B cell (primary cell): ENCODE data around the gene JADE1. TPM values are rescaled to one million over a fixed set of nuclear protein-coding genes. Genes with fewer than 3 reads are reported as not detected.
A peak's percentile ranks its signal among the peaks of the same experiment; 100 is the strongest.

Experiments used
- ATAC-seq: fragments of 200-7000 bp; cut with Tn5 transposase; one replicate; pipeline ENCODE4 v1.10.0; 2021; ENCODE audit warnings: low read depth, mild to moderate bottlenecking, moderate number of reproducible peaks, moderate library complexity
- CTCF ChIA-PET: fragments of 350-600 bp; sonication (Branson Sonifier 250); formaldehyde crosslinking; loops from one replicate; lab custom pipeline; 2021; ENCODE audit warnings: antibody characterized with exemption, inconsistent platforms; lab: Charles Lee
- POLR2A ChIA-PET: fragments of 350-600 bp; sonication (Branson Sonifier 250); formaldehyde crosslinking; loops from one replicate; lab custom pipeline; 2021; ENCODE audit warnings: antibody characterized with exemption; lab: Charles Lee
- DNase-seq: peaks from one replicate; pipeline ENCODE4 v3.0.0; 2013
- H2AFZ ChIP-seq: 2 replicates; pipeline ENCODE4 v1.6.1; 2012; ENCODE audit warnings: mild to moderate bottlenecking, low read depth, low read length; ENCODE audit not compliant: insufficient read depth, poor library complexity, severe bottlenecking
- H3K27ac ChIP-seq, 2 donors: 1 replicate in 1 of 2; 2 replicates in 1 of 2; pipeline ENCODE4 v1.5.1; 2012 to 2013; ENCODE audit warnings: low read length in 2 of 2, mild to moderate bottlenecking in 2 of 2, moderate library complexity in 1 of 2
- H3K27me3 ChIP-seq, 4 experiments: fragments of 200-600 bp in 1 of 4; sonication (generic) in 1 of 4; replicated peaks in 1 of 4; 1 replicate in 2 of 4; 2 replicates in 2 of 4; pipeline versions ENCODE4 v1.6.1 to v1.7.0; 2013 to 2016; ENCODE audit warnings: low read length in 3 of 4, mild to moderate bottlenecking in 2 of 4, mixed read lengths in 1 of 4, moderate library complexity in 1 of 4; ENCODE audit not compliant: insufficient read depth in 4 of 4, control insufficient read depth in 3 of 4; ENCODE audit errors: control extremely low read depth in 1 of 4
- H3K36me3 ChIP-seq, 2 experiments: replicated peaks in 1 of 2; 1 replicate in 1 of 2; 2 replicates in 1 of 2; pipeline versions ENCODE4 v1.6.1 to v1.7.1; 2013; ENCODE audit warnings: low read length in 1 of 2; ENCODE audit not compliant: insufficient read depth in 2 of 2, control insufficient read depth in 1 of 2; ENCODE audit errors: control extremely low read depth in 1 of 2, extremely low read depth in 1 of 2
- H3K4me1 ChIP-seq, 2 donors: fragments of 200-600 bp in 1 of 2; sonication (generic) in 1 of 2; 1 replicate in 1 of 2; 2 replicates in 1 of 2; pipeline versions ENCODE4 v1.5.1 to v1.6.1; 2013 to 2017; ENCODE audit warnings: low read length in 2 of 2; ENCODE audit not compliant: control insufficient read depth in 2 of 2, insufficient read depth in 2 of 2
- H3K4me2 ChIP-seq: replicated peaks from 2 replicates; pipeline ENCODE3; 2012; ENCODE audit warnings: mild to moderate bottlenecking, low read depth, low read length; ENCODE audit not compliant: poor library complexity, severe bottlenecking
- H3K4me3 ChIP-seq, 5 experiments: fragments of 200-600 bp in 1 of 5; sonication (generic) in 1 of 5; 1 replicate in 3 of 5; 2 replicates in 2 of 5; pipeline versions ENCODE4 v1.5.1 to v1.7.0; 2011 to 2016; ENCODE audit warnings: low read length in 4 of 5, mild to moderate bottlenecking in 4 of 5, low read depth in 2 of 5, control low read depth in 1 of 5, moderate library complexity in 1 of 5; ENCODE audit not compliant: insufficient read depth in 1 of 5; ENCODE audit errors: control extremely low read depth in 1 of 5, extremely low read depth in 1 of 5
- H3K79me2 ChIP-seq: fragments of 200-600 bp; sonication (generic); one replicate; pipeline ENCODE4 v1.6.0; 2016; ENCODE audit warnings: low read length; ENCODE audit not compliant: control insufficient read depth, insufficient read depth
- H3K9ac ChIP-seq: fragments of 200-600 bp; sonication (generic); 2 replicates; pipeline ENCODE4 v1.6.1; 2017; ENCODE audit warnings: mild to moderate bottlenecking, low read length, moderate library complexity
- H3K9me3 ChIP-seq, 3 donors: one replicate each; pipeline versions ENCODE4 v1.6.1 to v1.7.1; 2013; ENCODE audit warnings: low read length in 2 of 3; ENCODE audit not compliant: control insufficient read depth in 2 of 3, insufficient read depth in 1 of 3; ENCODE audit errors: control extremely low read depth in 1 of 3
- H4K20me1 ChIP-seq: 2 replicates; pipeline ENCODE4 v1.6.0; 2012; ENCODE audit warnings: mild to moderate bottlenecking, low read length; ENCODE audit not compliant: insufficient read depth, control insufficient read depth, poor library complexity, severe bottlenecking
- H3K27ac Mint-ChIP-seq: one replicate; pipeline ENCODE4 v1.8.0; 2021; ENCODE audit warnings: mixed read lengths
- H3K27me3 Mint-ChIP-seq: one replicate; pipeline ENCODE4 v1.8.0; 2021; ENCODE audit warnings: mixed read lengths
- H3K4me1 Mint-ChIP-seq: one replicate; pipeline ENCODE4 v1.8.0; 2021; ENCODE audit warnings: mixed read lengths
- H3K4me3 Mint-ChIP-seq: one replicate; pipeline ENCODE4 v1.8.0; 2021; ENCODE audit warnings: mixed read lengths
- H3K9me3 Mint-ChIP-seq: one replicate; pipeline ENCODE4 v1.8.0; 2022; ENCODE audit warnings: mixed read lengths; ENCODE audit not compliant: insufficient read depth
- CTCF ChIP-seq: fragments of 200-600 bp; IDR thresholded peaks from one replicate; pipeline ENCODE4 v1.8.0; 2022; ENCODE audit warnings: antibody characterized with exemption, mild to moderate bottlenecking
- EZH2 ChIP-seq: IDR thresholded peaks from 2 replicates; pipeline ENCODE4 v1.6.1; 2012; ENCODE audit warnings: borderline replicate concordance, low read depth, mild to moderate bottlenecking, moderate library complexity, low read length; ENCODE audit not compliant: insufficient read depth, poor library complexity, severe bottlenecking
- WGBS: methylation state at CpG from one replicate; pipeline ENCODE4 v1.1.5; 2013; ENCODE audit warnings: missing lambda C conversion rate; ENCODE audit not compliant: insufficient coverage; 5-methylcytosine and 5-hydroxymethylcytosine counted together
- intact Hi-C: fragments of 100-400 bp; cut with micrococcal nuclease; formaldehyde crosslinking; loops from one replicate; pipeline ENCODE4 v1.10.0; 2022
- polyA plus RNA-seq: library from polyadenylated mRNA; depleted of rRNA; stranded (reverse); fragments of >200 nt; gene quantifications from 2 replicates; pipeline ENCODE4 v1.2.3, GENCODE V29; 2012
- total RNA-seq, 2 donors: library from RNA; stranded (reverse); fragments of 120-200 nt in 1 of 2; gene quantifications; 1 replicate in 1 of 2; 2 replicates in 1 of 2; pipeline versions ENCODE4 v1.2.3 to v1.2.4, GENCODE V29; 2013 to 2022

The JADE1 gene
- total and polyA plus RNA-seq, 2 donors (not counting 1 experiment from before 2014, with no cell fraction given) = 13.8 to 42.4 TPM

GRCh38 chr4:128812442-128813235, 3.1 kb downstream of the JADE1 start:
- ChIA-PET CTCF (interaction anchor here (1.0 to 2.1 kb wide), 9 partner anchors 13 to 847 kb away, joined by 3 to 13 read pairs (median 3); no protein-coding TSS in a partner anchor), POLR2A (interaction anchor here (0.8 to 1.5 kb wide), 2 partner anchors 238 to 281 kb away, joined by 4 to 8 read pairs; partner anchors contain the start of gene SCLT1)
- Histone ChIP-seq H3K4me3 (peak overlapping the region; percentile 54 to 94 (median 73)), H2AFZ (peak overlapping the region; percentile 74), H3K9me3 (peaks cover 0 to 6% (median 0%) of the 10 kb centered on the region in 3 donors), H3K4me1 (peaks cover 7 to 16% of the 10 kb centered on the region in 2 donors), H3K27me3 (no peaks in the 10 kb centered on the region), H3K9ac (peak overlapping the region; percentile 93), H3K27ac (peak overlapping the region; percentile 11 to 73), H3K79me2 (peaks cover 64% of the 10 kb centered on the region), H3K4me2 (peak overlapping the region; percentile 96), H4K20me1 (peaks cover 50% of the 10 kb centered on the region), H3K36me3 (no peaks in the 10 kb centered on the region)
- H3K27ac Mint-ChIP-seq = peak overlapping the region; percentile 79
- ATAC-seq = no peak
- intact Hi-C loops = loop anchor here (1.0 kb wide), 1 partner anchor 281 kb away; the partner anchor contains the start of gene SCLT1
- H3K4me3 Mint-ChIP-seq = peak overlapping the region; percentile 90
- peaks cover 25% of the 10 kb centered on the region for H3K4me1 Mint-ChIP-seq
- DNase-seq = no peak
- TF ChIP-seq CTCF (no peak), EZH2 (no peak)
- under 1% methylated on average over 31 of the region's 33 CpGs for WGBS
- H3K27me3 Mint-ChIP-seq = no peaks in the 10 kb centered on the region
- no peaks in the 10 kb centered on the region for H3K9me3 Mint-ChIP-seq

DNA sequence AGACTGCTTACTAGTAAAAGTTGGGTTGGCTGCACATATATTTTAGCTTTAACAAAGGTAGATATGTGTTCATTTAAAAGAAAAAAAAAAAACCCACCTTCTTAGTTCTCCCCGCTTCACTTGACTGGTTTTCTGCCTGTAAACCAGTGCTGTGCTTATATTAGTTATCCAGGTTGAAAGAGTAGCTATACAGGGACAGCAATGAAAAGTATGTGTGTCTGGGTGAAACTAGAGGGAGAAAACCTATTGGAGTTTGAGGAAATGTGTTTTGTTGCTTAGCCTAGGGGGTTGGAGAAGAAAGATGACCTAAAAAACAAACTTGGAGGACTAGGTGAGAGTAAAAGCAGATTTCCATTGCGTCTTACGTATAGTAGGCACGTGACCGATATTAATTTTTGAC, 4.5 kb downstream of the JADE1 start:
- WGBS = no CpG with 5 or more reads among the region's 5 CpGs
- no peak overlapping the region for H3K9ac ChIP-seq
- H4K20me1 ChIP-seq = peaks cover 61% of the 10 kb centered on the region
- H3K79me2 ChIP-seq = peaks cover 77% of the 10 kb centered on the region
- ATAC-seq = no peak
- DNase-seq = no peak
- ChIA-PET CTCF (no interaction called here), POLR2A (interaction anchor here (0.7 kb wide), 1 partner anchor 849 kb away, joined by 5 read pairs; the partner anchor contains the start of genes ABHD18 and MFSD8)
- no peak overlapping the region for H2AFZ ChIP-seq
- Mint-ChIP-seq H3K4me3 (no peak overlapping the region), H3K4me1 (peaks cover 32% of the 10 kb centered on the region), H3K27ac (no peak overlapping the region), H3K9me3 (no peaks in the 10 kb centered on the region), H3K27me3 (no peaks in the 10 kb centered on the region)
- no peaks in the 10 kb centered on the region for H3K27me3 ChIP-seq
- H3K4me3 ChIP-seq = no peak overlapping the region
- H3K36me3 ChIP-seq = no peaks in the 10 kb centered on the region
- H3K4me1 ChIP-seq = peaks cover 7 to 21% of the 10 kb centered on the region in 2 donors
- H3K27ac ChIP-seq = no peak overlapping the region
- intact Hi-C loops = no loop called here
- H3K4me2 ChIP-seq = no peak overlapping the region
- TF ChIP-seq EZH2 (no peak), CTCF (no peak)
- peaks cover 0 to 6% (median 0%) of the 10 kb centered on the region in 3 donors for H3K9me3 ChIP-seq
